ENCODE results near the gene PSME3.
"Not testable (repeated sequence)": the region's sequence is repeated elsewhere in the genome, so short reads cannot be mapped to it uniquely, and the experiment has no call there.

GRCh38 chr17:42856516-42856915, 23.3 kb downstream of the PSME3 start:
- TF ChIP-seq EZH2 (IDR thresholded peaks at IDR 0.05; ENCODE audit: low read depth); CTCF (conservative IDR thresholded peaks at IDR 0.05): not testable (repeated sequence)

Data from PC-9 (cell line).